B cell (primary cell): Measurements from ENCODE around the gene DYDC2. TPM values are rescaled to one million over a fixed set of nuclear protein-coding genes. Genes with fewer than 3 reads are reported as not detected.
"Not testable (repeated sequence)": the region's sequence is repeated elsewhere in the genome, so short reads cannot be mapped to it uniquely, and the experiment has no call there.

Source experiments
- ATAC-seq: fragments of 200-7000 bp; cut with Tn5 transposase; one replicate; pipeline ENCODE4 v1.10.0; 2021; ENCODE audit warnings: low read depth, mild to moderate bottlenecking, moderate number of reproducible peaks, moderate library complexity
- CTCF ChIA-PET: fragments of 350-600 bp; sonication (Branson Sonifier 250); formaldehyde crosslinking; loops from one replicate; lab custom pipeline; 2021; ENCODE audit warnings: antibody characterized with exemption, inconsistent platforms; lab: Charles Lee
- POLR2A ChIA-PET: fragments of 350-600 bp; sonication (Branson Sonifier 250); formaldehyde crosslinking; loops from one replicate; lab custom pipeline; 2021; ENCODE audit warnings: antibody characterized with exemption; lab: Charles Lee
- DNase-seq: peaks from one replicate; pipeline ENCODE4 v3.0.0; 2013
- H2AFZ ChIP-seq: 2 replicates; pipeline ENCODE4 v1.6.1; 2012; ENCODE audit warnings: mild to moderate bottlenecking, low read depth, low read length; ENCODE audit not compliant: insufficient read depth, poor library complexity, severe bottlenecking
- H3K27ac ChIP-seq, 2 donors: 1 replicate in 1 of 2; 2 replicates in 1 of 2; pipeline ENCODE4 v1.5.1; 2012 to 2013; ENCODE audit warnings: low read length in 2 of 2, mild to moderate bottlenecking in 2 of 2, moderate library complexity in 1 of 2
- H3K27me3 ChIP-seq, 4 experiments: fragments of 200-600 bp in 1 of 4; sonication (generic) in 1 of 4; replicated peaks in 1 of 4; 1 replicate in 2 of 4; 2 replicates in 2 of 4; pipeline versions ENCODE4 v1.6.1 to v1.7.0; 2013 to 2016; ENCODE audit warnings: low read length in 3 of 4, mild to moderate bottlenecking in 2 of 4, mixed read lengths in 1 of 4, moderate library complexity in 1 of 4; ENCODE audit not compliant: insufficient read depth in 4 of 4, control insufficient read depth in 3 of 4; ENCODE audit errors: control extremely low read depth in 1 of 4
- H3K36me3 ChIP-seq, 2 experiments: replicated peaks in 1 of 2; 1 replicate in 1 of 2; 2 replicates in 1 of 2; pipeline versions ENCODE4 v1.6.1 to v1.7.1; 2013; ENCODE audit warnings: low read length in 1 of 2; ENCODE audit not compliant: insufficient read depth in 2 of 2, control insufficient read depth in 1 of 2; ENCODE audit errors: control extremely low read depth in 1 of 2, extremely low read depth in 1 of 2
- H3K4me1 ChIP-seq, 2 donors: fragments of 200-600 bp in 1 of 2; sonication (generic) in 1 of 2; 1 replicate in 1 of 2; 2 replicates in 1 of 2; pipeline versions ENCODE4 v1.5.1 to v1.6.1; 2013 to 2017; ENCODE audit warnings: low read length in 2 of 2; ENCODE audit not compliant: control insufficient read depth in 2 of 2, insufficient read depth in 2 of 2
- H3K4me2 ChIP-seq: replicated peaks from 2 replicates; pipeline ENCODE3; 2012; ENCODE audit warnings: mild to moderate bottlenecking, low read depth, low read length; ENCODE audit not compliant: poor library complexity, severe bottlenecking
- H3K4me3 ChIP-seq, 5 experiments: fragments of 200-600 bp in 1 of 5; sonication (generic) in 1 of 5; 1 replicate in 3 of 5; 2 replicates in 2 of 5; pipeline versions ENCODE4 v1.5.1 to v1.7.0; 2011 to 2016; ENCODE audit warnings: low read length in 4 of 5, mild to moderate bottlenecking in 4 of 5, low read depth in 2 of 5, control low read depth in 1 of 5, moderate library complexity in 1 of 5; ENCODE audit not compliant: insufficient read depth in 1 of 5; ENCODE audit errors: control extremely low read depth in 1 of 5, extremely low read depth in 1 of 5
- H3K79me2 ChIP-seq: fragments of 200-600 bp; sonication (generic); one replicate; pipeline ENCODE4 v1.6.0; 2016; ENCODE audit warnings: low read length; ENCODE audit not compliant: control insufficient read depth, insufficient read depth
- H3K9ac ChIP-seq: fragments of 200-600 bp; sonication (generic); 2 replicates; pipeline ENCODE4 v1.6.1; 2017; ENCODE audit warnings: mild to moderate bottlenecking, low read length, moderate library complexity
- H3K9me3 ChIP-seq, 3 donors: one replicate each; pipeline versions ENCODE4 v1.6.1 to v1.7.1; 2013; ENCODE audit warnings: low read length in 2 of 3; ENCODE audit not compliant: control insufficient read depth in 2 of 3, insufficient read depth in 1 of 3; ENCODE audit errors: control extremely low read depth in 1 of 3
- H4K20me1 ChIP-seq: 2 replicates; pipeline ENCODE4 v1.6.0; 2012; ENCODE audit warnings: mild to moderate bottlenecking, low read length; ENCODE audit not compliant: insufficient read depth, control insufficient read depth, poor library complexity, severe bottlenecking
- H3K27ac Mint-ChIP-seq: one replicate; pipeline ENCODE4 v1.8.0; 2021; ENCODE audit warnings: mixed read lengths
- H3K27me3 Mint-ChIP-seq: one replicate; pipeline ENCODE4 v1.8.0; 2021; ENCODE audit warnings: mixed read lengths
- H3K4me1 Mint-ChIP-seq: one replicate; pipeline ENCODE4 v1.8.0; 2021; ENCODE audit warnings: mixed read lengths
- H3K4me3 Mint-ChIP-seq: one replicate; pipeline ENCODE4 v1.8.0; 2021; ENCODE audit warnings: mixed read lengths
- H3K9me3 Mint-ChIP-seq: one replicate; pipeline ENCODE4 v1.8.0; 2022; ENCODE audit warnings: mixed read lengths; ENCODE audit not compliant: insufficient read depth
- WGBS: methylation state at CpG from one replicate; pipeline ENCODE4 v1.1.5; 2013; ENCODE audit warnings: missing lambda C conversion rate; ENCODE audit not compliant: insufficient coverage; 5-methylcytosine and 5-hydroxymethylcytosine counted together
- intact Hi-C: fragments of 100-400 bp; cut with micrococcal nuclease; formaldehyde crosslinking; loops from one replicate; pipeline ENCODE4 v1.10.0; 2022
- polyA plus RNA-seq: library from polyadenylated mRNA; depleted of rRNA; stranded (reverse); fragments of >200 nt; gene quantifications from 2 replicates; pipeline ENCODE4 v1.2.3, GENCODE V29; 2012
- total RNA-seq, 2 donors: library from RNA; stranded (reverse); fragments of 120-200 nt in 1 of 2; gene quantifications; 1 replicate in 1 of 2; 2 replicates in 1 of 2; pipeline versions ENCODE4 v1.2.3 to v1.2.4, GENCODE V29; 2013 to 2022
- TF ChIP-seq, protein P1 (sequence below): fragments of 200-600 bp; IDR thresholded peaks from one replicate; pipeline ENCODE4 v1.8.0; 2022; ENCODE audit warnings: antibody characterized with exemption, mild to moderate bottlenecking

Gene DYDC2
- total and polyA plus RNA-seq, 2 donors (not counting 1 experiment from before 2014, with no cell fraction given): not detected

DNA sequence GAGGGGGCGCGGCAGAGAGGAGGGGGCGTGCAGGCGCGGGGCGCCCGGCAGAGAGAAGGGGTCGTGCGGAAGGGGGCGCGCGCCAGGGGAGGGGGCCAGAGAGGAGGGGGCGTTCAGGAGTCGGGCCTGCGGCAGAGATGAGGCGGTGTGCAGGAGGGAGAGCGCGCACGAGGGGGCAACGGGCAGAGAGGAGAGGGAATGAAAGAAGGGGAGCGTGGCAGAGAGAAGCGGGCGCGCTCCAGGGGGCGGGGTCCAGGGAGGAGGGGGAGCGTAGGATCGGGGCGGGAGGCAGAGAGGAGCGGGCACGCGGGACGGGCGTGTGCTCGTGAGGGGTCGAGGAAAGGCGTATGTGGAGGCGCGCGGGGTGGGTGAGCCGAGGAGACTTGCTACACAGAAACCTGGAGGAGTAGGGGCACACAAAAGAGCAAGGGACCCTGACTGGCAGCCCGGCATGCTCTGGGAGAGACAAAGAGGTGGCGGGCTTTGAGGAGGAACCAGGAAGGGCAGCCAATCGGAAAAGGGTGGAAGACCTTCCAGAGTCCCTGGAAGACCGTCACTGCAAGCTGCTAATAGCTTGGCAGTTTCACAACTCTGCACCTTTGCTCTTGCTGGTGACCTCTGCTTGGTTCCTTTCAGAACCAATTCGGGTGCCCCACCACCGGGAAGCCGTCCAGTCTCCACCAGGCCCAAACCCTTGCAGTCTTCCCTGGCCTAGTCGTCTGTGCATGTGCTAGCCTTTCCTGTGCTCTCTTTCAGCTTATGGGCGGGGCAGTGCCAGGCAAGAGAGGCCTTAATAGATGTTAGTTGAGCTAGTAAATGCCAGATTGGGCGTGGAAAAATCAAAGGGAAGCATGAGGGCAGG, 639 bp downstream of the DYDC2 start:
- WGBS: 12% methylated on average over 46 of the region's 50 CpGs
- Histone ChIP-seq H2AFZ (peak overlapping the region; percentile 68), H3K36me3 (no peaks in the 10 kb centered on the region), H3K4me1 (peaks cover 4 to 9% of the 10 kb centered on the region in 2 donors), H3K79me2 (no peaks in the 10 kb centered on the region), H3K4me2 (peak overlapping the region; percentile 73), H3K4me3 (peak overlapping the region in 3 of 5 experiments; percentile 20 to 41 (median 36)), H3K9me3 (peaks cover 0 to 4% (median 0%) of the 10 kb centered on the region in 3 donors), H3K27me3 (peaks cover 0 to 17% (median 8%) of the 10 kb centered on the region in 4 experiments), H4K20me1 (no peaks in the 10 kb centered on the region), H3K9ac (peak overlapping the region; percentile 37), H3K27ac (no peak overlapping the region)
- H3K9me3 Mint-ChIP-seq: no peaks in the 10 kb centered on the region
- H3K27ac Mint-ChIP-seq: no peak overlapping the region
- ChIA-PET CTCF (no interaction called here), POLR2A (no interaction called here)
- ATAC-seq (no peak), DNase-seq (no peak)
- peak overlapping the region; percentile 81 for H3K4me3 Mint-ChIP-seq
- TF ChIP-seq, protein P1, sequence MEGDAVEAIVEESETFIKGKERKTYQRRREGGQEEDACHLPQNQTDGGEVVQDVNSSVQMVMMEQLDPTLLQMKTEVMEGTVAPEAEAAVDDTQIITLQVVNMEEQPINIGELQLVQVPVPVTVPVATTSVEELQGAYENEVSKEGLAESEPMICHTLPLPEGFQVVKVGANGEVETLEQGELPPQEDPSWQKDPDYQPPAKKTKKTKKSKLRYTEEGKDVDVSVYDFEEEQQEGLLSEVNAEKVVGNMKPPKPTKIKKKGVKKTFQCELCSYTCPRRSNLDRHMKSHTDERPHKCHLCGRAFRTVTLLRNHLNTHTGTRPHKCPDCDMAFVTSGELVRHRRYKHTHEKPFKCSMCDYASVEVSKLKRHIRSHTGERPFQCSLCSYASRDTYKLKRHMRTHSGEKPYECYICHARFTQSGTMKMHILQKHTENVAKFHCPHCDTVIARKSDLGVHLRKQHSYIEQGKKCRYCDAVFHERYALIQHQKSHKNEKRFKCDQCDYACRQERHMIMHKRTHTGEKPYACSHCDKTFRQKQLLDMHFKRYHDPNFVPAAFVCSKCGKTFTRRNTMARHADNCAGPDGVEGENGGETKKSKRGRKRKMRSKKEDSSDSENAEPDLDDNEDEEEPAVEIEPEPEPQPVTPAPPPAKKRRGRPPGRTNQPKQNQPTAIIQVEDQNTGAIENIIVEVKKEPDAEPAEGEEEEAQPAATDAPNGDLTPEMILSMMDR: no peak
- intact Hi-C loops: no loop called here
- peaks cover 28% of the 10 kb centered on the region for H3K27me3 Mint-ChIP-seq
- peaks cover 13% of the 10 kb centered on the region for H3K4me1 Mint-ChIP-seq

DNA sequence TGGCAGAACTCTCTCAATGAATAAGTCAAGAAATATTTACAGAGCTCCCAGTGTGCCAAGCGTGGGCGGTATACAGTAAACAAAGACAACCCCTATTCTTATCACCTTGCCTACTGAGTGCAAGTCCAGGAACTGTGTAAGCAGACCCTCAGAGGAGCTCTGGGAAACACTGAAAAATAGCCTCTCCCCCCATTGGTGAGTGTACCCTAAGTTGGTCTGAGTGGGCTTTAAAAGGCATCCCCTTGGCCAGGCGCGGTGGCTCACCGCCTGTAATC, 1.2 kb downstream of the DYDC2 start:
- ChIA-PET CTCF (interaction anchor here (1.1 kb wide), 1 partner anchor 25 kb away, joined by 3 read pairs; no protein-coding TSS in a partner anchor), POLR2A (no interaction called here)
- H3K4me1 ChIP-seq: peaks cover 4 to 9% of the 10 kb centered on the region in 2 donors
- WGBS: 97% methylated on average over 5 of the region's 5 CpGs
- no peak for DNase-seq
- H3K79me2 ChIP-seq: no peaks in the 10 kb centered on the region
- ATAC-seq: no peak
- intact Hi-C loops: no loop called here
- H3K4me3 Mint-ChIP-seq: peak overlapping the region; percentile 81
- H3K4me1 Mint-ChIP-seq: peaks cover 13% of the 10 kb centered on the region
- peaks cover 0 to 17% (median 8%) of the 10 kb centered on the region in 4 experiments for H3K27me3 ChIP-seq
- TF ChIP-seq, protein P1: no peak
- H3K27me3 Mint-ChIP-seq: peaks cover 24% of the 10 kb centered on the region
- no peak overlapping the region for H3K27ac ChIP-seq
- H3K9me3 Mint-ChIP-seq: no peaks in the 10 kb centered on the region
- peaks cover 0 to 4% (median 0%) of the 10 kb centered on the region in 3 donors for H3K9me3 ChIP-seq
- H2AFZ ChIP-seq: no peak overlapping the region
- H3K36me3 ChIP-seq: no peaks in the 10 kb centered on the region
- no peak overlapping the region for H3K9ac ChIP-seq
- no peaks in the 10 kb centered on the region for H4K20me1 ChIP-seq
- H3K27ac Mint-ChIP-seq: no peak overlapping the region
- H3K4me2 ChIP-seq: no peak overlapping the region
- no peak overlapping the region for H3K4me3 ChIP-seq

DNA sequence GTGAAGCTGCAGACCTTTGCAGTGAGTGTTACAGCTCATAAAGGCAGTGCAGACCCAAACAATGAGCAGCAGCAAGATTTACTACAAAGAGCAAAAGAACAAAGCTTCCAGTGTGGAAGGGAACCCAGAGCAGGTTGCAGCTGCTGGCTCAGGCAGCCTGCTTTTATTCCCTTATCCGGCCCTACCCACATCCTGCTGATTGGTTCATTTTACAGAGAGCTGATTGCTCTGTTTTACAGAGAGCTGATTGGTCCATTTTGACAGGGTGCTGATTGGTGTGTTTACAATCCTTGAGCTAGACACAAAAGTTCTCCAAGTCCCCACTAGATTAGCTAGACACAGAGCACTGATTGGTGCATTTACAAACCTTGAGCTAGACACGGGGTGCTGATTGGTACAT, 2.3 kb downstream of the DYDC2 start:
- POLR2A ChIA-PET, H3K27ac ChIP-seq, H3K9me3 ChIP-seq, H3K79me2 ChIP-seq, H3K27ac Mint-ChIP-seq, intact Hi-C loops, H3K4me3 Mint-ChIP-seq, H4K20me1 ChIP-seq, H3K9me3 Mint-ChIP-seq, H3K9ac ChIP-seq, DNase-seq, ATAC-seq, H3K36me3 ChIP-seq, H2AFZ ChIP-seq, H3K4me2 ChIP-seq, H3K4me3 ChIP-seq, H3K4me1 ChIP-seq: not testable (repeated sequence)
- no CpG with 5 or more reads among the region's 2 CpGs for WGBS
- CTCF ChIA-PET: interaction anchor here (1.1 kb wide), 1 partner anchor 24 kb away, joined by 3 read pairs; no protein-coding TSS in a partner anchor
- Mint-ChIP-seq H3K4me1 (peaks cover 13% of the 10 kb centered on the region), H3K27me3 (peaks cover 26% of the 10 kb centered on the region)
- H3K27me3 ChIP-seq: peaks cover 0 to 17% (median 8%) of the 10 kb centered on the region in 4 experiments
